Thyroid gland (tissue), 4 donors: ENCODE results near the gene CCDC195. TPM values are rescaled to one million over a fixed set of nuclear protein-coding genes. Genes with fewer than 3 reads are reported as not detected.

Source experiments
- DNase-seq, 2 donors: peaks; one replicate each; pipeline ENCODE4 v3.0.0-alpha.2; 2019
- H3K27ac ChIP-seq, 3 donors: fragments of 200-600 bp; sonication (generic); 1 replicate in 2 of 3; 2 replicates in 1 of 3; pipeline ENCODE4 v1.5.1; 2016 to 2019; ENCODE audit warnings: mild to moderate bottlenecking in 1 of 3, moderate library complexity in 1 of 3
- H3K27me3 ChIP-seq: fragments of 200-600 bp; sonication (generic); one replicate; pipeline ENCODE4 v1.5.1; 2019
- H3K36me3 ChIP-seq, 2 donors: fragments of 200-600 bp; sonication (generic); one replicate each; pipeline ENCODE4 v1.5.1; 2016 to 2019
- H3K4me1 ChIP-seq, 2 donors: fragments of 200-600 bp; sonication (generic); one replicate each; pipeline ENCODE4 v1.5.1; 2017 to 2019
- H3K4me3 ChIP-seq, 3 donors: fragments of 200-600 bp; sonication (generic); replicated peaks in 1 of 3; 1 replicate in 2 of 3; 2 replicates in 1 of 3; pipeline ENCODE4 v1.5.1; 2016; ENCODE audit warnings: mild to moderate bottlenecking in 1 of 3
- H3K9me3 ChIP-seq: fragments of 200-600 bp; sonication (generic); one replicate; pipeline ENCODE4 v1.5.1; 2017
- POLR2A ChIP-seq, 2 donors: fragments of 450-650 bp; IDR thresholded peaks; one replicate each; pipeline ENCODE4 v1.6.1; 2017; ENCODE audit warnings: antibody characterized with exemption in 2 of 2, mild to moderate bottlenecking in 2 of 2, moderate library complexity in 1 of 2
- WGBS, 2 donors: methylation state at CpG; one replicate each; pipeline ENCODE4 v1.1.5; 2017; 5-methylcytosine and 5-hydroxymethylcytosine counted together
- intact Hi-C: fragments of 100-400 bp; cut with DNase I; formaldehyde crosslinking; loops from one replicate; pipeline ENCODE4 v1.15.1; 2023
- total RNA-seq, 4 donors: library from RNA; depleted of rRNA; stranded (reverse); fragments of >200 nt; gene quantifications; one replicate each; pipeline ENCODE4 v1.2.3, GENCODE V29; 2016
- TF ChIP-seq, protein P1 (sequence below), 6 experiments: fragments of 200-600 bp in 3 of 6; fragments of 450-650 bp in 3 of 6; sonication (generic) in 3 of 6; IDR thresholded peaks; one replicate each; pipeline ENCODE4 v1.5.1; 2016 to 2019; ENCODE audit warnings: antibody characterized with exemption in 6 of 6, mild to moderate bottlenecking in 2 of 6, inconsistent platforms in 1 of 6, moderate library complexity in 1 of 6

Gene CCDC195
- total RNA-seq, 4 donors from 2014 or later = not detected

DNA sequence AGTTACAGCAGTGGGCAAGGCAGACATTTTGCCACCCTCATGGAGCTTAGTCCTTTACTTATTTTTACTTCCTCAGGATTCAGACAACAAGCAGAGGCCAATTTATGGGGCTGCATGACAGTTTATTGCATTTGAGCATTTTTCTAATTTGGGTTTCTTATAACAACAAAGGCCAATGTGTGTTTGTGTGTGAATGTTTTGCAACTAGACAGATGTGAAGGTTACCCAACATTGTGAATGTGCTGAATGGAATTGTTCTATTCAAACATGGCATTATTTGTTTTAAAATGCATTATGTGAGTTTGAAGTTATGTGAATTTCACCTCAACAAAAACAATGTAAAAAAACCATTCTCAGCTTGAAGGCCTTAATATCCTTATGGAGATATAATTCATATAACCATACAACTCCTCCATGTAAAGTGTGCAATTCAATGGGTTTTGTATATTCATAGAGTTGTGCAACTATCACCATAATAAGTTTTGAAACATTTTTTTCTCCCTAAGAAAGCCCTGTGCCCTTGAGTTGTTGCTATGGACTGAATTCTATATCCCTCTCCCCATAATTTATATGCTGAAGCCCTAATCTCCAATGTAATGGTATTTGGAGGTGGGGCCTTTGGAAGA is 57.3 kb downstream of the CCDC195 start:
- intact Hi-C loops = no loop called here
- DNase-seq = no peak
- Histone ChIP-seq H3K4me3 (no peak overlapping the region), H3K27me3 (no peaks in the 10 kb centered on the region), H3K36me3 (no peaks in the 10 kb centered on the region), H3K27ac (no peak overlapping the region), H3K4me1 (no peaks in the 10 kb centered on the region), H3K9me3 (no peaks in the 10 kb centered on the region)
- TF ChIP-seq, protein P1, sequence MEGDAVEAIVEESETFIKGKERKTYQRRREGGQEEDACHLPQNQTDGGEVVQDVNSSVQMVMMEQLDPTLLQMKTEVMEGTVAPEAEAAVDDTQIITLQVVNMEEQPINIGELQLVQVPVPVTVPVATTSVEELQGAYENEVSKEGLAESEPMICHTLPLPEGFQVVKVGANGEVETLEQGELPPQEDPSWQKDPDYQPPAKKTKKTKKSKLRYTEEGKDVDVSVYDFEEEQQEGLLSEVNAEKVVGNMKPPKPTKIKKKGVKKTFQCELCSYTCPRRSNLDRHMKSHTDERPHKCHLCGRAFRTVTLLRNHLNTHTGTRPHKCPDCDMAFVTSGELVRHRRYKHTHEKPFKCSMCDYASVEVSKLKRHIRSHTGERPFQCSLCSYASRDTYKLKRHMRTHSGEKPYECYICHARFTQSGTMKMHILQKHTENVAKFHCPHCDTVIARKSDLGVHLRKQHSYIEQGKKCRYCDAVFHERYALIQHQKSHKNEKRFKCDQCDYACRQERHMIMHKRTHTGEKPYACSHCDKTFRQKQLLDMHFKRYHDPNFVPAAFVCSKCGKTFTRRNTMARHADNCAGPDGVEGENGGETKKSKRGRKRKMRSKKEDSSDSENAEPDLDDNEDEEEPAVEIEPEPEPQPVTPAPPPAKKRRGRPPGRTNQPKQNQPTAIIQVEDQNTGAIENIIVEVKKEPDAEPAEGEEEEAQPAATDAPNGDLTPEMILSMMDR (IDR thresholded peaks at IDR 0.05) = no peak
- TF ChIP-seq POLR2A (IDR thresholded peaks at IDR 0.05) = no peak

DNA sequence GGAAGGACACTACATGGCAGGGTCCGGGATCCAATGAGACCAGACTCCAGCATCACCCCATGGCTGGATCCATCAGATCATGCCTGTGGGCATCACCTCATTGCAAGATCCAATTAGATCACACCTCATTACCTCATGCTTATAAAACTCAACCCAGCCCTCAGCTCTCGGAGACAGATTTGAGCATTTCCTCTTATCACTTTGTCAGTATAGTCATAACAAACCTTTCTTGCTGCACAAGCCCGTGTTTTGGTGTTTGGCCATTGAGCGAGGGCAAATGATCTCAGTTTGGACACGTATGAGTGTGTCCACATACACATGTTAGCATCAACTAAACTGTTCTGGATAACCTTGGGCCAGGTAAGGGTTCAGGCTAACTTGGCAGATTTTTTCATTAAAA is 58.8 kb downstream of the CCDC195 start:
- TF ChIP-seq POLR2A (IDR thresholded peaks at IDR 0.05) = no peak
- TF ChIP-seq, protein P1 (IDR thresholded peaks at IDR 0.05) = no peak
- Histone ChIP-seq H3K4me1 (no peaks in the 10 kb centered on the region), H3K27ac (no peak overlapping the region), H3K27me3 (no peaks in the 10 kb centered on the region), H3K36me3 (no peaks in the 10 kb centered on the region), H3K4me3 (no peak overlapping the region), H3K9me3 (no peaks in the 10 kb centered on the region)
- no peak for DNase-seq
- intact Hi-C loops = no loop called here
- WGBS, 2 donors = 88 to 90% methylated on average over 4 to 5 of the region's 5 CpGs

DNA sequence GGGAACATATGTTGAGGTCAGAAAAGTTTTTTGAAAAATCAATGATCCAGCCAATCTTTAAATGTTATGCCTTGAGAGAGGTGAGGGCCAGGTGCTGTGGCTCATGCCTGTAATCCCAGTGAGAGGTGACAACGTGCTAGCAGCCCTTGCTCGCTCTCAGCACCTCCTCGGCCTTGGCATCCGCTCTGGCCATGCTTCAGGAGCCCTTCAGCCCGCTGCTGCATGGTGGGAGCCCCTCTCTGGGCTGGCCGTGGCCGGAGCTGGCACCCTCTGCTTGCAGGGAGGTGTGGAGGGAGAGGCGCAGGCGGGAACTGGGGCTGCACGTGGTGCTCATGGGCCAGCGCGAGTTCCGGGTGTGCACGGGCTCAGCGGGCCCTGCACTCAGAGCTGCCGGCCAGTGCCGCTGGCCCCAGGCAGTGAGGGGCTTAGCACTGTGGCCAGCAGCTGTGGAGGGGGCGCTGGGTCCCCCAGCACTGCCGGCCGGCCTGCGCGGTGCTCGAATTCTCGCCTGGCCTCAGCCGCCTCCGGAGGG is 61.1 kb downstream of the CCDC195 start:
- TF ChIP-seq POLR2A (IDR thresholded peaks at IDR 0.05) = no peak
- TF ChIP-seq, protein P1 (IDR thresholded peaks at IDR 0.05) = no peak
- intact Hi-C loops = no loop called here

More for the DNA sequence above, 61.1 kb downstream of the CCDC195 start:
- 89 to 94% methylated on average over 9 to 22 of the region's 26 CpGs for WGBS, 2 donors
- H3K27ac ChIP-seq = no peak overlapping the region
- H3K36me3 ChIP-seq = no peaks in the 10 kb centered on the region
- H3K4me1 ChIP-seq = no peaks in the 10 kb centered on the region
- DNase-seq = no peak
- H3K27me3 ChIP-seq = no peaks in the 10 kb centered on the region
- no peak overlapping the region for H3K4me3 ChIP-seq
- H3K9me3 ChIP-seq = no peaks in the 10 kb centered on the region

Other genes with a start within 250 kb of the CCDC195 start
- gene CUL3, start 131.0 kb downstream of the CCDC195 start, total RNA-seq = 100 to 1,000 TPM in 2 of 4 donors, 10 to 100 TPM in 2; 91.9 to 122 (median 107) TPM